ENCODE measurements around the gene IFIT5.
"Not testable (repeated sequence)": the region's sequence is repeated elsewhere in the genome, so short reads cannot be mapped to it uniquely, and the experiment has no call there.

The IFIT5 gene

DNA sequence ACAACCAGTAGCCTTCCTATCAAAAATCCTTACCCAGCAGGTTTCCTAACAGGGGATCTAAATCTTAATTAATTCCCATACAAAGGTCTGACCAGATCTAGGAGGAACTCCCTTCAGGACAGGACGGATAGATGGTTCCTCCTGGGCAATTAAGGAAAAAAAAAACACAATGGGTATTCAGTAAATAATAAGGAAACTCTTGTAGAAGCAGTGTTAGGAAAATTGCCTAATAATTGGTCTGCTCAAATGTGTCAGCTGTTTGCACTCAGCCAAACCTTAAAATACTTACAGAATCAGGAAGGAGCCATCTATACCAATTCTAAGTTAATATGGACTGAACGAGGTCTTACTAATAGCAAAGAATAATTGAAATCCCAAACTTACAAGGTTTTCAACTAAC lies 3.2 kb upstream of the IFIT5 start:
- not testable (repeated sequence) for H3K4me3 ChIP-seq (ENCODE audit: low read depth, low read length, poor library complexity, severe bottlenecking); H3K36me3 ChIP-seq (ENCODE audit: insufficient read depth, low read length); H3K4me1 ChIP-seq (ENCODE audit: insufficient read depth, low read length, severe bottlenecking); H2AFZ ChIP-seq (ENCODE audit: low read length); H3K9ac ChIP-seq (ENCODE audit: low read length); H3K9me3 ChIP-seq (ENCODE audit: low read length); H3K27ac ChIP-seq (ENCODE audit: low read depth, low read length, poor library complexity, severe bottlenecking); H3F3A ChIP-seq (ENCODE audit: insufficient read depth, low read length); H3K9me2 ChIP-seq (ENCODE audit: low read depth, low read length); H3K4me2 ChIP-seq (ENCODE audit: low read length); H4K20me1 ChIP-seq (ENCODE audit: insufficient read depth, low read length); H3K79me2 ChIP-seq (ENCODE audit: insufficient read depth, low read length); H3K27me3 ChIP-seq (ENCODE audit: insufficient read depth, low read length)

DNA sequence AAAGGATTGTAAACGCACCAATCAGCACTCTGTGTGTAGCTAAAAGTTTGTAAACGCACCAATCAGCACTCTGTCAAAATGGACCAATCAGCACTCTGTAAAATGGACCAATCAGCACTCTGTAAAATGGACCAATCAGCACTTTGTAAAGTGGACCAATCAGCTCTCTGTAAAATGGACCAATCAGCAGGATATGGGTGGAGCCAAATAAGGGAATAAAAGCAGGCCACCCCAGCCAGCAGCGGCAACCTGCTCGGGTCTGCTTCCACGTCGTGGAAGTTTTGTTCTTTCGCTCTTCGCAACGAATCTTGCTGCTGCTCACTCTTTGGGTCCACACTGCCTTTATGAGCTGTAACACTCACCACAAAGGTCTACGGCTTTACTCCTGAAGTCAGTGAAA lies 2.1 kb upstream of the IFIT5 start:
- not testable (repeated sequence) for H3K27me3 ChIP-seq (ENCODE audit: insufficient read depth, low read length); H2AFZ ChIP-seq (ENCODE audit: low read length); H3K36me3 ChIP-seq (ENCODE audit: insufficient read depth, low read length); H3K27ac ChIP-seq (ENCODE audit: low read depth, low read length, poor library complexity, severe bottlenecking); H4K20me1 ChIP-seq (ENCODE audit: insufficient read depth, low read length); H3F3A ChIP-seq (ENCODE audit: insufficient read depth, low read length); H3K4me1 ChIP-seq (ENCODE audit: insufficient read depth, low read length, severe bottlenecking); H3K9me2 ChIP-seq (ENCODE audit: low read depth, low read length); H3K79me2 ChIP-seq (ENCODE audit: insufficient read depth, low read length); H3K4me2 ChIP-seq (ENCODE audit: low read length); H3K9me3 ChIP-seq (ENCODE audit: low read length); H3K4me3 ChIP-seq (ENCODE audit: low read depth, low read length, poor library complexity, severe bottlenecking); H3K9ac ChIP-seq (ENCODE audit: low read length)

DNA sequence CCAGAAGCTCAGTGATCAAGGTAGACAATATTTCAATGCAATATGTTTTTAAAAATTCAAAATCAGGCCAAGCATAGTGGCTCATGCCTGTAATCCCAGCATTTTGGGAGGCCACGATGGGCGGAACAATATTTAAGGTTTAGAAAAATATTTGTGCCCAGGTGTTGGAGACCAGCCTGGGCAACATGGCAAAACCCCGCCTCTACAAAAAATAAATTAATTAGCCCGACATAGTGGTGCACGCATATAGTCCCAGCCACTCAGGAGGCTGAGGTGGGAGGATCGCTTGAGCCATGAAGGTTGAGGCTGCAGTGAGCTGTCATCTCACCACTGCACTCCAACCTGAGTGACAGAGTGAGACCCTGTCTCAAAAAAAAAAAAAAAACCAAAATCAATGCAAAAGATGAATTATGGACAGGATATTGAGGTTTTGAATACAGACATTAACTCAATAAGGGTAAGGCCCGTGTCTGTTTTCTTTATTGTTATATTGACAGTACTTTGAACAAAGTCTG lies 913 bp upstream of the IFIT5 start:
- H3K4me1 ChIP-seq (ENCODE audit: insufficient read depth, low read length, severe bottlenecking): peaks cover 5% of the 10 kb centered on the region
- no peaks in the 10 kb centered on the region for H3K9me2 ChIP-seq (ENCODE audit: low read depth, low read length)
- H2AFZ ChIP-seq (ENCODE audit: low read length): no peak overlapping the region
- H3K4me3 ChIP-seq (ENCODE audit: low read depth, low read length, poor library complexity, severe bottlenecking): peak overlapping the region; percentile 64
- H3K27ac ChIP-seq (ENCODE audit: low read depth, low read length, poor library complexity, severe bottlenecking): no peak overlapping the region
- H3K36me3 ChIP-seq (ENCODE audit: insufficient read depth, low read length): no peaks in the 10 kb centered on the region
- no peaks in the 10 kb centered on the region for H3F3A ChIP-seq (ENCODE audit: insufficient read depth, low read length)
- no peak overlapping the region for H3K9ac ChIP-seq (ENCODE audit: low read length)
- H3K79me2 ChIP-seq (ENCODE audit: insufficient read depth, low read length): no peaks in the 10 kb centered on the region
- H3K9me3 ChIP-seq (ENCODE audit: low read length): no peaks in the 10 kb centered on the region
- peak overlapping the region; percentile 84 for H3K4me2 ChIP-seq (ENCODE audit: low read length)
- TF ChIP-seq EZH2 (IDR thresholded peaks at IDR 0.05; ENCODE audit: borderline replicate concordance, low read length): no peak
- TF ChIP-seq, protein P1, sequence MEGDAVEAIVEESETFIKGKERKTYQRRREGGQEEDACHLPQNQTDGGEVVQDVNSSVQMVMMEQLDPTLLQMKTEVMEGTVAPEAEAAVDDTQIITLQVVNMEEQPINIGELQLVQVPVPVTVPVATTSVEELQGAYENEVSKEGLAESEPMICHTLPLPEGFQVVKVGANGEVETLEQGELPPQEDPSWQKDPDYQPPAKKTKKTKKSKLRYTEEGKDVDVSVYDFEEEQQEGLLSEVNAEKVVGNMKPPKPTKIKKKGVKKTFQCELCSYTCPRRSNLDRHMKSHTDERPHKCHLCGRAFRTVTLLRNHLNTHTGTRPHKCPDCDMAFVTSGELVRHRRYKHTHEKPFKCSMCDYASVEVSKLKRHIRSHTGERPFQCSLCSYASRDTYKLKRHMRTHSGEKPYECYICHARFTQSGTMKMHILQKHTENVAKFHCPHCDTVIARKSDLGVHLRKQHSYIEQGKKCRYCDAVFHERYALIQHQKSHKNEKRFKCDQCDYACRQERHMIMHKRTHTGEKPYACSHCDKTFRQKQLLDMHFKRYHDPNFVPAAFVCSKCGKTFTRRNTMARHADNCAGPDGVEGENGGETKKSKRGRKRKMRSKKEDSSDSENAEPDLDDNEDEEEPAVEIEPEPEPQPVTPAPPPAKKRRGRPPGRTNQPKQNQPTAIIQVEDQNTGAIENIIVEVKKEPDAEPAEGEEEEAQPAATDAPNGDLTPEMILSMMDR (IDR thresholded peaks at IDR 0.05; ENCODE audit: low read length): no peak
- no peaks in the 10 kb centered on the region for H4K20me1 ChIP-seq (ENCODE audit: insufficient read depth, low read length)
- no peaks in the 10 kb centered on the region for H3K27me3 ChIP-seq (ENCODE audit: insufficient read depth, low read length)

DNA sequence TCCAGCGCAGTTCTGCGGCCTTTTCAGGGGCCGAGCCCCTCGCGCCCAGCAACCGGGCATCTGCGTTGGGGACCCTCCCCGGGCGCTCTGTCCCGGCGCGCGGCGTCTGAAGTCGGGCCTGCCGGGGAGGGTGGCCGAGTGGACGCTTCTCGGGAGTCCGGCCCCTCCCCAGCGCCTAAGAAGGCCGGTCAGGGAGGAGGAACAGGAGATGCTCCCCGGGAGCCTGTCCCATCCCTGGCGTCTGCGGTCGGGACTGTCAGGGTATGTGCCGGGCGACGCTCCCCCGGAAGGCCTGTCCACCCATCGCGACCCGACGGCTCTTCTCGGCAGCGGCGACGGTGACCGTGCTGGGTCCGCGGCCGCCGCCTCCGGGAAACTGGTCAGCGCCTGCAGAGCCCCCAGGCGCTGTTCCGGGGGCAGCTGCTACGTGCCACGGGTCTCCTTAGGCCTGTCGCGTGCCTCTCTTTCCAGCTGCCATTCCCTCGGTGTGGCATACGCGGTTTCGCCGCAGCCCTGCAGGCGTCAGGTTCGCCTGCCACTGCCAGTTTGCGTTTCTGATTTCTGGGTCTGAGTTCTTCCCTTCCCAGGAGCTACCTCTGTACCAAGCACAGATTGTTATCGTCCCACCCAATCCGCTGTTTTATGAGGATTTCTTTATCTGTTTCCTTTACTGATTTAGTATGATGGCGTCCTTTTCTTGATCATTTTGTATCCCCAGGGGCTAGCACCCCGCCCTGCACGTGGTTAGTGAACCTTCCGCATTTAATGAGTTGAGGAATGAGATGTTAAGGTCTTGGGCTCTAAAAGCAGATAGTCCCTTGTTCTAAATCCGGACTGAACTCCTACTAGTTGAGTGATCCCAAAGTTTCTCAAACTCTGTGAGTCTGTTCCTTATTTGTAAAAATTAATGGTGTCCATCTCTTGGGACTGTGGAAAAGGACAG lies 782 bp downstream of the IFIT5 start:
- H3K9me3 ChIP-seq (ENCODE audit: low read length): no peaks in the 10 kb centered on the region
- H3K36me3 ChIP-seq (ENCODE audit: insufficient read depth, low read length): no peaks in the 10 kb centered on the region
- peak overlapping the region; percentile 64 for H3K4me3 ChIP-seq (ENCODE audit: low read depth, low read length, poor library complexity, severe bottlenecking)
- peak overlapping the region; percentile 64 for H3K9ac ChIP-seq (ENCODE audit: low read length)
- H3K27me3 ChIP-seq (ENCODE audit: insufficient read depth, low read length): no peaks in the 10 kb centered on the region
- H3K79me2 ChIP-seq (ENCODE audit: insufficient read depth, low read length): no peaks in the 10 kb centered on the region
- H3K27ac ChIP-seq (ENCODE audit: low read depth, low read length, poor library complexity, severe bottlenecking): no peak overlapping the region
- H3K4me2 ChIP-seq (ENCODE audit: low read length): peak overlapping the region; percentile 84
- H3F3A ChIP-seq (ENCODE audit: insufficient read depth, low read length): no peaks in the 10 kb centered on the region
- H3K9me2 ChIP-seq (ENCODE audit: low read depth, low read length): no peaks in the 10 kb centered on the region
- no peak for TF ChIP-seq EZH2 (IDR thresholded peaks at IDR 0.05; ENCODE audit: borderline replicate concordance, low read length)
- TF ChIP-seq, protein P1 (IDR thresholded peaks at IDR 0.05; ENCODE audit: low read length): no peak
- peaks cover 5% of the 10 kb centered on the region for H3K4me1 ChIP-seq (ENCODE audit: insufficient read depth, low read length, severe bottlenecking)
- H2AFZ ChIP-seq (ENCODE audit: low read length): no peak overlapping the region
- H4K20me1 ChIP-seq (ENCODE audit: insufficient read depth, low read length): no peaks in the 10 kb centered on the region
